SK-N-SH treated with all-trans-retinoic acid at 6 μM for 48 hours (cell line): Measurements from ENCODE around the gene CLEC3B.

Experiments
- ATAC-seq: fragments of 200-7000 bp; cut with Tn5 transposase; 3 replicates; pipeline ENCODE4 v1.9.1; 2020; ENCODE audit warnings: mild to moderate bottlenecking, moderate library complexity
- BACH2 ChIP-seq: fragments of 250-450 bp; sonication (Bioruptor Pico); IDR thresholded peaks from 2 replicates; pipeline ENCODE4 v1.9.0; 2021; ENCODE audit warnings: mild to moderate bottlenecking, borderline replicate concordance
- CREB5 ChIP-seq: fragments of 250-450 bp; sonication (Bioruptor Pico); IDR thresholded peaks from 2 replicates; pipeline ENCODE4 v1.5.1; 2020; ENCODE audit warnings: low read depth, mild to moderate bottlenecking, moderate library complexity
- CSDC2 ChIP-seq: fragments of 250-450 bp; sonication (Bioruptor Pico); IDR thresholded peaks from 2 replicates; pipeline ENCODE4 v1.5.0; 2020; ENCODE audit warnings: mild to moderate bottlenecking, moderate library complexity
- CSRNP3 ChIP-seq: fragments of 250-450 bp; sonication (Bioruptor Pico); IDR thresholded peaks from 2 replicates; pipeline ENCODE4 v1.5.1; 2021; ENCODE audit warnings: mild to moderate bottlenecking, moderate library complexity
- ESRRG ChIP-seq: fragments of 250-450 bp; sonication (Bioruptor Pico); IDR thresholded peaks from 2 replicates; pipeline ENCODE4 v1.6.1; 2021; ENCODE audit warnings: mild to moderate bottlenecking
- GLIS3 ChIP-seq: fragments of 250-450 bp; sonication (Bioruptor Pico); IDR thresholded peaks from 2 replicates; pipeline ENCODE4 v1.5.0; 2020; ENCODE audit warnings: mild to moderate bottlenecking, moderate library complexity
- OSR1 ChIP-seq: fragments of 250-450 bp; sonication (Bioruptor Pico); IDR thresholded peaks from 2 replicates; pipeline ENCODE4 v1.8.0; 2022; ENCODE audit warnings: moderate library complexity, mild to moderate bottlenecking, inconsistent platforms
- PATZ1 ChIP-seq: fragments of 250-450 bp; sonication (Bioruptor Pico); IDR thresholded peaks from 2 replicates; pipeline ENCODE4 v1.8.0; 2020; ENCODE audit warnings: mild to moderate bottlenecking, moderate library complexity, borderline replicate concordance
- POU6F1 ChIP-seq: fragments of 250-450 bp; sonication (Bioruptor Pico); IDR thresholded peaks from 2 replicates; pipeline ENCODE4 v1.8.0; 2021; ENCODE audit warnings: low read depth, mild to moderate bottlenecking, moderate library complexity, borderline replicate concordance
- PPARA ChIP-seq: fragments of 250-450 bp; sonication (Bioruptor Pico); IDR thresholded peaks from 2 replicates; pipeline ENCODE4 v1.5.0; 2020; ENCODE audit warnings: mild to moderate bottlenecking, borderline replicate concordance
- RARB ChIP-seq: fragments of 250-450 bp; sonication (Bioruptor Pico); IDR thresholded peaks from 2 replicates; pipeline ENCODE4 v1.8.0; 2021; ENCODE audit warnings: mild to moderate bottlenecking, moderate library complexity
- SNAI2 ChIP-seq: fragments of 250-450 bp; sonication (Bioruptor Pico); IDR thresholded peaks from 2 replicates; pipeline ENCODE4 v1.5.0; 2020; ENCODE audit warnings: mild to moderate bottlenecking, moderate library complexity
- TCF4 ChIP-seq: fragments of 250-450 bp; sonication (Bioruptor Pico); IDR thresholded peaks from 2 replicates; pipeline ENCODE4 v1.8.0; 2021; ENCODE audit warnings: mild to moderate bottlenecking, moderate library complexity, borderline replicate concordance
- TOX ChIP-seq: fragments of 250-450 bp; sonication (Bioruptor Pico); IDR thresholded peaks from 2 replicates; pipeline ENCODE4 v1.8.0; 2021; ENCODE audit warnings: mild to moderate bottlenecking, moderate library complexity, borderline replicate concordance
- TSHZ2 ChIP-seq: fragments of 250-450 bp; sonication (Bioruptor Pico); IDR thresholded peaks from 2 replicates; pipeline ENCODE4 v1.5.0; 2020; ENCODE audit warnings: mild to moderate bottlenecking, moderate library complexity
- ZC3H10 ChIP-seq: fragments of 250-450 bp; sonication (Bioruptor Pico); IDR thresholded peaks from 2 replicates; pipeline ENCODE4 v1.5.1; 2021; ENCODE audit warnings: mild to moderate bottlenecking, moderate library complexity
- ZFP3 ChIP-seq: fragments of 250-450 bp; sonication (Bioruptor Pico); IDR thresholded peaks from 2 replicates; pipeline ENCODE4 v1.5.0; 2020; ENCODE audit warnings: mild to moderate bottlenecking, moderate library complexity
- ZFP30 ChIP-seq: fragments of 450-650 bp; formaldehyde crosslinking; IDR thresholded peaks from 2 replicates; pipeline ENCODE4 v1.5.0; 2022; ENCODE audit warnings: mild to moderate bottlenecking, moderate library complexity
- ZNF70 ChIP-seq: fragments of 450-650 bp; formaldehyde crosslinking; IDR thresholded peaks from 2 replicates; pipeline ENCODE4 v1.5.0; 2020; ENCODE audit warnings: mild to moderate bottlenecking, moderate library complexity

Gene CLEC3B

GRCh38 chr3:45003859-45004258 lies 22.2 kb upstream of the CLEC3B start (continued):
- TF ChIP-seq SNAI2 (CRISPR knock-in tag), result no peak

- ATAC-seq, result no peak
- no peak for TF ChIP-seq CSDC2 (CRISPR knock-in tag)
- TF ChIP-seq RARB (CRISPR knock-in tag), result no peak
- TF ChIP-seq POU6F1, result no peak
- TF ChIP-seq PATZ1, result no peak
- TF ChIP-seq ZNF70, result no peak
- TF ChIP-seq ZC3H10 (CRISPR knock-in tag), result no peak
- no peak for TF ChIP-seq CSRNP3 (CRISPR knock-in tag)
- no peak for TF ChIP-seq ZFP30 (CRISPR knock-in tag)
- TF ChIP-seq SNAI2 (CRISPR knock-in tag), result no peak
- no peak for TF ChIP-seq BACH2 (CRISPR knock-in tag)
- no peak for TF ChIP-seq ESRRG (CRISPR knock-in tag)
- no peak for TF ChIP-seq ZFP3
- TF ChIP-seq TSHZ2, result no peak
- TF ChIP-seq OSR1 (CRISPR knock-in tag), result no peak
- TF ChIP-seq CREB5 (CRISPR knock-in tag), result no peak
- no peak for TF ChIP-seq PPARA (CRISPR knock-in tag)
- no peak for TF ChIP-seq GLIS3 (CRISPR knock-in tag)
- no peak for TF ChIP-seq TCF4
- no peak for TF ChIP-seq TOX (CRISPR knock-in tag)
Measured at GRCh38 chr3:45007091-45007490, 19.0 kb upstream of the CLEC3B start.

GRCh38 chr3:45008117-45008516 lies 18.0 kb upstream of the CLEC3B start:
- ATAC-seq, result no peak
- TF ChIP-seq POU6F1 (no peak), OSR1 (CRISPR knock-in tag) (no peak), TSHZ2 (no peak), CSRNP3 (CRISPR knock-in tag) (no peak), ZC3H10 (CRISPR knock-in tag) (no peak), CREB5 (CRISPR knock-in tag) (no peak), CSDC2 (CRISPR knock-in tag) (no peak), PATZ1 (no peak)
